Heart right ventricle (tissue), 16 donors: Measurements from ENCODE around the gene NT5DC3. TPM values are rescaled to one million over a fixed set of nuclear protein-coding genes. Genes with fewer than 3 reads are reported as not detected.

Source experiments
- ATAC-seq, 8 donors: fragments of 200-7000 bp; cut with Tn5 transposase; one replicate each; pipeline ENCODE4 v1.9.1; 2020; ENCODE audit warnings: mild to moderate bottlenecking in 8 of 8, moderate library complexity in 8 of 8, moderate number of reproducible peaks in 1 of 8
- DNase-seq, 2 donors: peaks; one replicate each; pipeline ENCODE4 v3.0.0-alpha.2; 2020
- H3K27ac ChIP-seq, 10 donors: fragments of 200-600 bp; sonication (generic) in 2 of 10; one replicate each; pipeline versions ENCODE4 v1.5.0 to v1.8.0; 2020 to 2022; ENCODE audit warnings: mild to moderate bottlenecking in 3 of 10
- H3K27me3 ChIP-seq, 7 donors: fragments of 200-600 bp; one replicate each; pipeline ENCODE4 v1.8.0; 2021 to 2022; ENCODE audit warnings: mild to moderate bottlenecking in 2 of 7
- H3K36me3 ChIP-seq, 9 donors: fragments of 200-600 bp; sonication (generic) in 1 of 9; one replicate each; pipeline versions ENCODE4 v1.5.0 to v1.8.0; 2020 to 2022; ENCODE audit warnings: mild to moderate bottlenecking in 2 of 9
- H3K4me1 ChIP-seq, 9 donors: fragments of 200-600 bp; sonication (generic) in 1 of 9; one replicate each; pipeline versions ENCODE4 v1.5.0 to v1.8.0; 2020 to 2022; ENCODE audit warnings: mild to moderate bottlenecking in 4 of 9
- H3K4me3 ChIP-seq, 10 donors: fragments of 200-600 bp; sonication (generic) in 2 of 10; one replicate each; pipeline versions ENCODE4 v1.5.0 to v1.8.0; 2020 to 2022; ENCODE audit warnings: mild to moderate bottlenecking in 7 of 10, moderate library complexity in 2 of 10
- H3K9me3 ChIP-seq, 11 donors: fragments of 200-600 bp in 10 of 11; sonication (generic) in 2 of 11; one replicate each; pipeline versions ENCODE4 v1.5.0 to v1.8.0; 2013 to 2022; ENCODE audit warnings: mild to moderate bottlenecking in 2 of 11, control low read depth in 1 of 11, moderate library complexity in 1 of 11
- CTCF ChIP-seq, 9 donors: fragments of 200-600 bp; sonication (generic) in 2 of 9; IDR thresholded peaks; one replicate each; pipeline versions ENCODE4 v1.5.0 to v1.8.0; 2021 to 2022; ENCODE audit warnings: antibody characterized with exemption in 9 of 9, mild to moderate bottlenecking in 5 of 9, moderate library complexity in 1 of 9
- WGBS, 2 donors: extraction: QIAGEN DNeasy Blood & Tissue Kit; methylation state at CpG; one replicate each; pipeline ENCODE4 v1.1.7; 2013; ENCODE audit warnings: inconsistent platforms in 1 of 2; 5-methylcytosine and 5-hydroxymethylcytosine counted together
- intact Hi-C, 10 donors: fragments of 100-400 bp; cut with DNase I; formaldehyde crosslinking; loops; one replicate each; pipeline versions ENCODE4 v1.11.1 to v1.14.2; 2022
- polyA plus RNA-seq, 2 donors: library from polyadenylated mRNA; stranded (reverse); fragments of 200-250 nt; gene quantifications; one replicate each; pipeline ENCODE4 v1.2.3, GENCODE V29; 2013
- total RNA-seq, 10 donors: library from RNA; stranded (reverse); fragmentation: NEBNext Ultra II Directional in 3 of 10; extraction: Animal tissue kit (Norgen Biotek cat#: 25700) in 3 of 10; gene quantifications; one replicate each; pipeline versions ENCODE4 v1.2.1 to v1.2.4, GENCODE V29; 2021 to 2023
- donor health status: Arrhythmogenic right ventricular cardiomyopathy.
- donor health status: ischemic (EF 13 %, LVEDD 7.1; RV severe dilation, severe dysfunction).
- donor health status: healthy with polysubstance abuse.
- donor health status: DM: no; HTN: yes; CAD: no.
- donor health status: DM: no; HTN: no; CAD: no.
- donor health status: ischemic (EF 25% LVEDD 6.9; RV normal size, moderate dysfunction).
- donor health status: ischemic (EF 25% LVEDD 5.7; RV mildly dilated, moderate dysfunction).
- donor health status: healthy.
- donor health status: DM: yes; HTN: yes; CAD: no.
- donor health status: Ischemic cardiomyopathy.
- donor health status: ischemic (EF 35%, LVEDD 5.7; RV mildly dilated, moderate dysfunction).
- donor health status: nonischemic (EF 11% LVEDD 7.7; RV severe dilation, severe dysfunction).
- donor health status: DM: yes; HTN: yes; CAD: no.
- donor health status: PGD.
- donor health status: ischemic (EF 29% LVEDD 5.4; RV normal size, mild dysfunction).
- donor health status: nonischemic (EF 23%, LVEDD 6.1; RV moderate dilation, normal function).

NT5DC3 gene
- total and polyA plus RNA-seq, 12 donors, result 1.0 to 4.9 (median 3.4) TPM

GRCh38 chr12:103762473-103762872 lies 78.6 kb downstream of the NT5DC3 start:
- Histone ChIP-seq H3K36me3 (peaks cover 0 to 6% (median 0%) of the 10 kb centered on the region in 9 donors), H3K27ac (no peak overlapping the region), H3K4me1 (no peaks in the 10 kb centered on the region), H3K27me3 (no peaks in the 10 kb centered on the region), H3K9me3 (no peaks in the 10 kb centered on the region), H3K4me3 (no peak overlapping the region)
- WGBS, 2 donors, result 70 to 84% methylated on average over 5 of the region's 5 CpGs
- no peak for DNase-seq
- ATAC-seq, result no peak
- TF ChIP-seq CTCF (IDR thresholded peaks at IDR 0.05), result no peak
- intact Hi-C loops, result no loop called here

GRCh38 chr12:103758310-103759089 lies 82.5 kb downstream of the NT5DC3 start:
- H3K36me3 ChIP-seq, result no peaks in the 10 kb centered on the region
- TF ChIP-seq CTCF (IDR thresholded peaks at IDR 0.05), result no peak

GRCh38 chr12:103757248-103757647 lies 83.8 kb downstream of the NT5DC3 start:
- peaks cover 0 to 3% (median 0%) of the 10 kb centered on the region in 7 donors for H3K27me3 ChIP-seq
- TF ChIP-seq CTCF (IDR thresholded peaks at IDR 0.05), result no peak
- H3K36me3 ChIP-seq, result no peaks in the 10 kb centered on the region

More at GRCh38 chr12:103758310-103759089, 82.5 kb downstream of the NT5DC3 start:
- no peaks in the 10 kb centered on the region for H3K27me3 ChIP-seq
- H3K4me3 ChIP-seq, result no peak overlapping the region
- H3K9me3 ChIP-seq, result no peaks in the 10 kb centered on the region
- intact Hi-C loops, result no loop called here
- WGBS, 2 donors, result 81 to 85% methylated on average over 10 of the region's 10 CpGs
- DNase-seq (no peak), ATAC-seq (no peak)
- H3K4me1 ChIP-seq, result no peaks in the 10 kb centered on the region
- no peak overlapping the region for H3K27ac ChIP-seq

DNA sequence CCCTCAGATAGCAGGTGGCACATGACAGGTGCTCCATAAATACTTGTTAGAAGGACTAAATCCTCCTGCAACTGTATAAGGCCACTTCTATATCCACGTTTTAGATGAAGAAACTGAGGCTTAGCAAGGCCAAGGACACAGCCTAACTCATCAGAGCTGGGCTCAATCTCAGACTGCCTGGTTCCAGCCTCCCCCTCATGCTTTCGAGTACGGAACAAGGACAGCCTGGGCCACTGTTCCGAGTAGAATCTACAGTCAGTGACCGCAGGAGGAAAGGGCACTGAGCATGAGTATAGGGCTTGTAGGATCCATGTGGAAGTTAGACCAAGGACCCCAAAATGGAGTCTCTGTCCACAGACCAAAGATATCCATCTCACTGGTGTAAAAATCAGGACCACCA lies 84.6 kb downstream of the NT5DC3 start:
- ATAC-seq (no peak), DNase-seq (no peak)
- Histone ChIP-seq H3K4me3 (no peak overlapping the region), H3K27me3 (peaks cover 0 to 3% (median 0%) of the 10 kb centered on the region in 7 donors), H3K9me3 (no peaks in the 10 kb centered on the region), H3K27ac (no peak overlapping the region), H3K4me1 (no peaks in the 10 kb centered on the region), H3K36me3 (no peaks in the 10 kb centered on the region)
- no peak for TF ChIP-seq CTCF (IDR thresholded peaks at IDR 0.05)
- intact Hi-C loops, result no loop called here
- 89% methylated on average over 5 of the region's 5 CpGs for whole genome bisulfite sequencing, 2 donors

More at GRCh38 chr12:103757248-103757647, 83.8 kb downstream of the NT5DC3 start:
- no peak for ATAC-seq
- Histone ChIP-seq H3K4me3 (no peak overlapping the region), H3K9me3 (no peaks in the 10 kb centered on the region), H3K27ac (no peak overlapping the region), H3K4me1 (no peaks in the 10 kb centered on the region)
- no peak for DNase-seq
- WGBS, 2 donors, result 87 to 89% methylated on average over 1 of the region's 1 CpG
- intact Hi-C loops, result no loop called here
